Osteoblast (primary cell): Measurements from ENCODE around the gene DOCK11. TPM values are rescaled to one million over a fixed set of nuclear protein-coding genes. Genes with fewer than 3 reads are reported as not detected.

Source experiments
- DNase-seq: peaks from one replicate; pipeline ENCODE4 v3.0.0; 2011; ENCODE audit warnings: low spot score, mixed read lengths; ENCODE audit not compliant: insufficient read length; ENCODE audit errors: missing footprints
- H2AFZ ChIP-seq: 2 replicates; pipeline ENCODE4 v1.6.0; 2011; ENCODE audit warnings: mild to moderate bottlenecking, low read length
- H3K27ac ChIP-seq: 2 replicates; pipeline ENCODE4 v1.5.1; 2011; ENCODE audit warnings: mild to moderate bottlenecking, low read depth, low read length, moderate library complexity
- H3K27me3 ChIP-seq: 2 replicates; pipeline ENCODE4 v1.6.0; 2012; ENCODE audit warnings: mild to moderate bottlenecking, control low read depth, inconsistent platforms, low read length, moderate library complexity; ENCODE audit not compliant: insufficient read depth
- H3K36me3 ChIP-seq: 2 replicates; pipeline ENCODE4 v1.5.1; 2011; ENCODE audit warnings: mild to moderate bottlenecking, low read length, control low read depth, moderate library complexity; ENCODE audit not compliant: insufficient read depth
- H3K4me1 ChIP-seq: 2 replicates; pipeline ENCODE4 v1.5.1; 2011; ENCODE audit warnings: mild to moderate bottlenecking, low read length, control low read depth, moderate library complexity; ENCODE audit not compliant: insufficient read depth
- H3K4me2 ChIP-seq: 2 replicates; pipeline ENCODE4 v1.6.0; 2011; ENCODE audit warnings: mild to moderate bottlenecking, low read length; ENCODE audit not compliant: insufficient read depth
- H3K4me3 ChIP-seq: fragments of 200-600 bp; sonication (generic); 3 replicates; pipeline ENCODE4 v1.5.1; 2012; ENCODE audit warnings: mild to moderate bottlenecking, low read length, inconsistent platforms; ENCODE audit not compliant: insufficient read depth
- H3K79me2 ChIP-seq: 2 replicates; pipeline ENCODE4 v1.6.0; 2012; ENCODE audit warnings: mild to moderate bottlenecking, low read length, control low read depth, inconsistent platforms; ENCODE audit not compliant: insufficient read depth
- H3K9me3 ChIP-seq: 2 replicates; pipeline ENCODE4 v1.5.1; 2011; ENCODE audit warnings: low read depth, low read length, control low read depth
- H4K20me1 ChIP-seq: 2 replicates; pipeline ENCODE4 v1.6.0; 2012; ENCODE audit warnings: mild to moderate bottlenecking, low read length, control low read depth; ENCODE audit not compliant: insufficient read depth
- CTCF ChIP-seq: IDR thresholded peaks from 2 replicates; pipeline ENCODE4 v1.5.1; 2011; ENCODE audit warnings: mild to moderate bottlenecking, low read depth, low read length, moderate library complexity; ENCODE audit errors: extremely low read depth
- total RNA-seq: library from RNA; depleted of rRNA; stranded (reverse); fragments of >200 nt; gene quantifications from 2 replicates; pipeline ENCODE4 v1.2.3, GENCODE V29; 2012

Gene DOCK11
- total RNA-seq, 1 donor, result 26.4 TPM

- Histone ChIP-seq H3K27me3 (no peaks in the 10 kb centered on the region), H4K20me1 (no peaks in the 10 kb centered on the region), H3K36me3 (no peaks in the 10 kb centered on the region), H3K4me1 (no peaks in the 10 kb centered on the region), H3K4me2 (no peak overlapping the region), H3K27ac (no peak overlapping the region), H3K4me3 (no peak overlapping the region), H3K79me2 (no peaks in the 10 kb centered on the region), H3K9me3 (no peaks in the 10 kb centered on the region), H2AFZ (no peak overlapping the region)
- no peak for DNase-seq
- TF ChIP-seq CTCF, result no peak
Measured at GRCh38 chrX:118718737-118719136, 223.1 kb downstream of the DOCK11 start.

GRCh38 chrX:118720058-118720707, 224.6 kb downstream of the DOCK11 start:
- no peak for TF ChIP-seq CTCF
- Histone ChIP-seq H3K27ac (no peak overlapping the region), H3K79me2 (no peaks in the 10 kb centered on the region), H3K4me3 (no peak overlapping the region), H3K4me2 (no peak overlapping the region), H3K27me3 (no peaks in the 10 kb centered on the region), H4K20me1 (no peaks in the 10 kb centered on the region), H3K4me1 (peaks cover 2% of the 10 kb centered on the region), H3K36me3 (no peaks in the 10 kb centered on the region), H3K9me3 (no peaks in the 10 kb centered on the region), H2AFZ (no peak overlapping the region)
- no peak for DNase-seq

GRCh38 chrX:118723376-118723775, 227.8 kb downstream of the DOCK11 start:
- Histone ChIP-seq H3K4me3 (no peak overlapping the region), H3K27me3 (no peaks in the 10 kb centered on the region), H3K27ac (no peak overlapping the region), H3K79me2 (peaks cover 3% of the 10 kb centered on the region), H2AFZ (no peak overlapping the region), H3K4me2 (no peak overlapping the region), H3K9me3 (no peaks in the 10 kb centered on the region), H3K36me3 (no peaks in the 10 kb centered on the region), H3K4me1 (peaks cover 7% of the 10 kb centered on the region), H4K20me1 (no peaks in the 10 kb centered on the region)
- no peak for DNase-seq
- no peak for TF ChIP-seq CTCF

- no peak overlapping the region for H3K27ac ChIP-seq
- H4K20me1 ChIP-seq, result no peaks in the 10 kb centered on the region
- no peak for TF ChIP-seq CTCF
- H3K9me3 ChIP-seq, result no peaks in the 10 kb centered on the region
- no peak overlapping the region for H3K4me3 ChIP-seq
- DNase-seq, result no peak
- H3K79me2 ChIP-seq, result peaks cover 13% of the 10 kb centered on the region
- H3K4me1 ChIP-seq, result peaks cover 13% of the 10 kb centered on the region
- no peaks in the 10 kb centered on the region for H3K27me3 ChIP-seq
- H3K4me2 ChIP-seq, result no peak overlapping the region
- H2AFZ ChIP-seq, result no peak overlapping the region
- no peaks in the 10 kb centered on the region for H3K36me3 ChIP-seq
Measured at GRCh38 chrX:118724365-118724764, 228.8 kb downstream of the DOCK11 start.
